ENCODE measurements around the gene PAK6.

- no peak for TF ChIP-seq CTCF (IDR thresholded peaks at IDR 0.05)
- no peak for TF ChIP-seq KDM5A (IDR thresholded peaks at IDR 0.05)
- TF ChIP-seq, protein P1, sequence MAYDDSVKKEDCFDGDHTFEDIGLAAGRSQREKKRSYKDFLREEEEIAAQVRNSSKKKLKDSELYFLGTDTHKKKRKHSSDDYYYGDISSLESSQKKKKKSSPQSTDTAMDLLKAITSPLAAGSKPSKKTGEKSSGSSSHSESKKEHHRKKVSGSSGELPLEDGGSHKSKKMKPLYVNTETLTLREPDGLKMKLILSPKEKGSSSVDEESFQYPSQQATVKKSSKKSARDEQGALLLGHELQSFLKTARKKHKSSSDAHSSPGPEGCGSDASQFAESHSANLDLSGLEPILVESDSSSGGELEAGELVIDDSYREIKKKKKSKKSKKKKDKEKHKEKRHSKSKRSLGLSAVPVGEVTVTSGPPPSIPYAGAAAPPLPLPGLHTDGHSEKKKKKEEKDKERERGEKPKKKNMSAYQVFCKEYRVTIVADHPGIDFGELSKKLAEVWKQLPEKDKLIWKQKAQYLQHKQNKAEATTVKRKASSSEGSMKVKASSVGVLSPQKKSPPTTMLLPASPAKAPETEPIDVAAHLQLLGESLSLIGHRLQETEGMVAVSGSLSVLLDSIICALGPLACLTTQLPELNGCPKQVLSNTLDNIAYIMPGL (CRISPR knock-in tag; IDR thresholded peaks at IDR 0.05; ENCODE audit: borderline replicate concordance), result no peak
- no peak for TF ChIP-seq JUN (IDR thresholded peaks at IDR 0.05)
- no peak for TF ChIP-seq EP300 (IDR thresholded peaks at IDR 0.05)
Measured at GRCh38 chr15:40269604-40270003, 30.7 kb downstream of the PAK6 start.
